Activated CD4-positive, alpha-beta memory T cell treated with anti-CD3 and anti-CD28 coated beads, Interleukin-2, amount 10 ng/mL, durations not matched to agents 7 days and 5 days (primary cell): ENCODE data around the gene SERTAD1. TPM values are rescaled to one million over a fixed set of nuclear protein-coding genes. Genes with fewer than 3 reads are reported as not detected.
A peak's percentile ranks its signal among the peaks of the same experiment; 100 is the strongest.

ENCODE experiments used
- CTCF ChIA-PET: fragments of 350-600 bp; sonication (Branson Sonifier 250); formaldehyde crosslinking; loops from one replicate; lab custom pipeline; 2021; ENCODE audit warnings: antibody characterized with exemption, inconsistent platforms; lab: Charles Lee
- POLR2A ChIA-PET: fragments of 350-600 bp; sonication (Branson Sonifier 250); formaldehyde crosslinking; loops from one replicate; lab custom pipeline; 2021; ENCODE audit warnings: antibody characterized with exemption; lab: Charles Lee
- DNase-seq: peaks from one replicate; pipeline ENCODE4 v3.0.0-alpha.2; 2020
- H3K27ac Mint-ChIP-seq: one replicate; pipeline ENCODE4 v1.8.0; 2021; ENCODE audit warnings: mild to moderate bottlenecking, mixed read lengths
- H3K27me3 Mint-ChIP-seq: one replicate; pipeline ENCODE4 v1.8.0; 2021; ENCODE audit warnings: mixed read lengths
- H3K36me3 Mint-ChIP-seq: one replicate; pipeline ENCODE4 v1.8.0; 2021; ENCODE audit warnings: low read depth, mixed read lengths
- H3K4me1 Mint-ChIP-seq: one replicate; pipeline ENCODE4 v1.8.0; 2021; ENCODE audit warnings: mixed read lengths
- H3K4me3 Mint-ChIP-seq: one replicate; pipeline ENCODE4 v1.8.0; 2021; ENCODE audit warnings: mild to moderate bottlenecking, mixed read lengths
- H3K9me3 Mint-ChIP-seq: one replicate; pipeline ENCODE4 v1.8.0; 2021; ENCODE audit warnings: mixed read lengths
- total RNA-seq, 2 experiments: library from RNA; stranded (reverse); gene quantifications; one replicate each; pipeline ENCODE4 v1.2.3, GENCODE V29; 2021

SERTAD1 gene
- 10 to 100 TPM; 10.6 to 10.7 TPM for total RNA-seq

DNA sequence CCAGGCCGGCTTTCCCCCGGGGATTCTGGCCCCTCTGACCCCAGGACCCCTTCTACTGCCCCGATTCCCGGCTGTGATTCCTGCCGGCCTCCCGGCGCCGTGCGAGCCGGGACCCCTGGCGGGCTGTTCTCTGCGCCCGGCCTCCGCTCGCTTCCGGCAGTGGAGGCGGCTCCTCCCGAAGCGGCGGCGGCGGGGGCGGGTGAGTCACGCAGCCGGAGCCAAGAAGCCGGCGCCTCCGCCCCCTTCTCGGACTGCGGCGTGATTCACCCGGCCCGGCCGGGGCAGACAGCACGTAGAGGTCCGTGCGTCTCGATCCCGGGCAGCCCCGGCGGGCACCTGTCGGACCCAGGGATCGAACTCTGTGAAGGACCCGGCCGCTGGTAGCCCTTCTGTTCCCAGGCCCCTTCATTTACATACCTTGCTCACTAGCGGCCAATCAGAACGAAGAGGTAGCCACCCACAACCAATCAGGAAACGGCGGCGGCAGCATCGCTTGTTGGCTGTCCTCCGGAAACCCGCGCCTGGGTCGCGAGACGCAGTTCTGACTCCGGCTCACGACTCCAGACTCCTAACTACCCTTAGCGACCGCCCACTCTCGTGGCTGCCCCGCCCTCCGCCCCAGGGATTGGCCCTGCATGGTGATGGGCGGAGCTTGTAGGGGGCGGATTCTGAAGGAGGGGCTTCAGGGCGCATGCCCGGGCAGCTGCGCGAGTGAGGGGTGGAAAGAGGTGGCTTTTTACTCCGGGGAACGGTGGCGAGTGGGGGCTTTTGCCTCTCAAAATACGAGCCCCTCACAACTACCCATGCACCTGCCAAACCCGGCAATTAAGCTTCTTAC lies at the start of gene SERTAD1:
TSS of gene SERTAD1 (minus strand) at position 543 of the 838 bp plus-strand sequence. CDS start 2,446 bp downstream, outside the sequence.
- H3K4me1 Mint-ChIP-seq = peaks cover 24% of the 10 kb centered on the region
- POLR2A ChIA-PET = interaction anchor here (0.6 to 2.2 kb wide), 14 partner anchors 9 to 287 kb away, joined by 3 to 20 read pairs (median 3); partner anchors contain the start of genes BLVRB, C19orf47, PLD3 and SERTAD3
- peak within 1 kb of the TSS; percentile 89 for H3K27ac Mint-ChIP-seq
- peaks cover 20% of the 10 kb centered on the region for H3K36me3 Mint-ChIP-seq
- peak within 1 kb of the TSS; percentile 88 for H3K4me3 Mint-ChIP-seq
- H3K27me3 Mint-ChIP-seq = no peaks in the 10 kb centered on the region
- CTCF ChIA-PET = interaction anchor here (0.6 to 2.6 kb wide), 9 partner anchors 8 to 209 kb away, joined by 3 to 15 read pairs (median 4); partner anchors contain the start of gene BLVRB
- DNase-seq = peak; percentile 100
- H3K9me3 Mint-ChIP-seq = no peaks in the 10 kb centered on the region

GRCh38 chr19:40474737-40475136 lies 48.9 kb upstream of the SERTAD1 start:
- POLR2A ChIA-PET = no interaction called here
- H3K4me1 Mint-ChIP-seq = no peaks in the 10 kb centered on the region
- CTCF ChIA-PET = interaction anchor here (1.7 kb wide), 1 partner anchor 11 kb away, joined by 5 read pairs; no protein-coding TSS in a partner anchor

GRCh38 chr19:40472516-40472915 lies 46.7 kb upstream of the SERTAD1 start:
- POLR2A ChIA-PET = no interaction called here
- H3K9me3 Mint-ChIP-seq = no peaks in the 10 kb centered on the region

More at GRCh38 chr19:40474737-40475136, 48.9 kb upstream of the SERTAD1 start:
- DNase-seq = no peak
- Mint-ChIP-seq H3K27me3 (peaks cover 2% of the 10 kb centered on the region), H3K4me3 (no peak overlapping the region), H3K27ac (no peak overlapping the region), H3K36me3 (no peaks in the 10 kb centered on the region), H3K9me3 (no peaks in the 10 kb centered on the region)

DNA sequence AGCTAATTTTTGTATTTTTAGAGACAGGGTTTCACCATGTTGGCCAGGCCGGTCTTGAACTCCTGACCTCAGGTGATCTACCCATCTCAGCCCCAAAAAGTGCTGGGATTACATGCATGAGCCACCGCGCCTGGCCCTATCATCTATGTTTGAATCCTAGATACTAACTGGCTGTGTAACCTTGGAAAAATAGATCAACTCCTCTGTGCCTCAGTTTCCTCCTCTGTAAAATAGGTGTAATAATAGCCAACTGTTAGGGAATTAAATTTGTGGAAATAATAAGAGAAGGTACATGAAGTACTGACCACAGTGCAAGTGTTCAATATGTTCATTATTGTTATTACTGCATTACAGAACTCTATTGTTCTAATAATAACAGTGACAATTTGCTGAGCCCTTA lies 45.3 kb upstream of the SERTAD1 start:
- DNase-seq = no peak
- POLR2A ChIA-PET = interaction anchor here (0.5 to 0.7 kb wide), 2 partner anchors 36 to 282 kb away, joined by 3 read pairs; no protein-coding TSS in a partner anchor
- Mint-ChIP-seq H3K27me3 (peaks cover 22% of the 10 kb centered on the region), H3K27ac (no peak overlapping the region), H3K36me3 (peaks cover 6% of the 10 kb centered on the region), H3K9me3 (no peaks in the 10 kb centered on the region), H3K4me1 (peaks cover 10% of the 10 kb centered on the region), H3K4me3 (no peak overlapping the region)
- CTCF ChIA-PET = interaction anchor here (1.3 kb wide), 1 partner anchor 17 kb away, joined by 3 read pairs; no protein-coding TSS in a partner anchor

More at GRCh38 chr19:40472516-40472915, 46.7 kb upstream of the SERTAD1 start:
- no peak overlapping the region for H3K4me3 Mint-ChIP-seq
- no peak overlapping the region for H3K27ac Mint-ChIP-seq
- CTCF ChIA-PET = no interaction called here
- DNase-seq = no peak
- peaks cover 3% of the 10 kb centered on the region for H3K4me1 Mint-ChIP-seq
- no peaks in the 10 kb centered on the region for H3K36me3 Mint-ChIP-seq
- peaks cover 16% of the 10 kb centered on the region for H3K27me3 Mint-ChIP-seq

GRCh38 chr19:40469011-40469410 lies 43.2 kb upstream of the SERTAD1 start:
- Mint-ChIP-seq H3K27ac (no peak overlapping the region), H3K36me3 (peaks cover 6% of the 10 kb centered on the region), H3K4me1 (peaks cover 28% of the 10 kb centered on the region), H3K9me3 (no peaks in the 10 kb centered on the region), H3K4me3 (no peak overlapping the region), H3K27me3 (peaks cover 23% of the 10 kb centered on the region)
- ChIA-PET POLR2A (no interaction called here), CTCF (interaction anchor here (0.5 to 1.1 kb wide), 2 partner anchors 164 to 329 kb away, joined by 3 to 4 read pairs; no protein-coding TSS in a partner anchor)
- no peak for DNase-seq

DNA sequence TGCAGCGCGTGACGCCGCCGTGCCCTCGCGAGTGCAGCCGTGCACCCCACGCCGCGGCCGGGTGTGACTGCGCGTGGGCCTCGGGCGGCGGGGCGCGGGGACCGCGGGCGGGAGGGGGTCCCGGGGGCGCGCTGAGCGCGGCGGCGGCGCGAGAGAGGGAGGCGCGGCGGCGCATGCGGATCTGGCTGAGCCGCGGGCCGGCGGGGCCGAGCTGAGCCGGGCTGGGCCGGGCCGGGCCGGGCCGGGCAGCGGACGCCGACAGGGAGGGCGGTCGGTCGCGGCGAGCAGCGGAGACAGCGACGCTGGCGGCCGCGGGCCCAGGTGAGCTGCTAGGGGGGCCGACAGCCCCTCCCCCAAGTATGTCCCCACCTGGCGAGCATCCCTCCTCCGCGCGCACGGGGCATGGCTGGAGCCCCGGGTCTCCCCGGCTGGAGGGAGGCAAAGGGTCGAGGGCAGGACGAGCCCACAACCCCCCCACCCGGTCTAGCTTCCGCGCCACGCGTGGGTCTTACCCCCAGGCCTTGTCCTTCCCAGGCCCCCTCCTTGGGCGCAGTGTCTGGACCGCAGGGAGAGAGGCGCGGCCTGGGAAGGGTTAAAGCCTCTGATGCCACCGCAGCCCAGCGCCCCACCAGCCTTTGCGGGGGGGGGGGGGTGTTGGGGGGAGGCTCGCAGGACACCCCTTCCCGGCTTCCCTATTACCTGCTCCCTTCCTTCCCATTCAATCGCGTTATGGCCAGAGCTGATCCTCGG lies 41.4 kb upstream of the SERTAD1 start, which contains the start of gene SPTBN4:
TSS of gene SPTBN4 (plus strand) at position 17 of the 750 bp plus-strand sequence. CDS start 5,621 bp downstream, outside the sequence.
- Mint-ChIP-seq H3K4me1 (peaks cover 33% of the 10 kb centered on the region), H3K9me3 (no peaks in the 10 kb centered on the region), H3K27ac (no peak within 1 kb of the TSS), H3K36me3 (peaks cover 6% of the 10 kb centered on the region), H3K4me3 (peak within 1 kb of the TSS; percentile 87), H3K27me3 (peaks cover 23% of the 10 kb centered on the region)
- DNase-seq = no peak
- ChIA-PET CTCF (interaction anchor here (3.8 kb wide), 1 partner anchor 47 kb away, joined by 51 read pairs; no protein-coding TSS in a partner anchor), POLR2A (interaction anchor here (1.8 to 2.7 kb wide), 2 partner anchors 21 to 64 kb away, joined by 5 to 6 read pairs; no protein-coding TSS in a partner anchor)

DNA sequence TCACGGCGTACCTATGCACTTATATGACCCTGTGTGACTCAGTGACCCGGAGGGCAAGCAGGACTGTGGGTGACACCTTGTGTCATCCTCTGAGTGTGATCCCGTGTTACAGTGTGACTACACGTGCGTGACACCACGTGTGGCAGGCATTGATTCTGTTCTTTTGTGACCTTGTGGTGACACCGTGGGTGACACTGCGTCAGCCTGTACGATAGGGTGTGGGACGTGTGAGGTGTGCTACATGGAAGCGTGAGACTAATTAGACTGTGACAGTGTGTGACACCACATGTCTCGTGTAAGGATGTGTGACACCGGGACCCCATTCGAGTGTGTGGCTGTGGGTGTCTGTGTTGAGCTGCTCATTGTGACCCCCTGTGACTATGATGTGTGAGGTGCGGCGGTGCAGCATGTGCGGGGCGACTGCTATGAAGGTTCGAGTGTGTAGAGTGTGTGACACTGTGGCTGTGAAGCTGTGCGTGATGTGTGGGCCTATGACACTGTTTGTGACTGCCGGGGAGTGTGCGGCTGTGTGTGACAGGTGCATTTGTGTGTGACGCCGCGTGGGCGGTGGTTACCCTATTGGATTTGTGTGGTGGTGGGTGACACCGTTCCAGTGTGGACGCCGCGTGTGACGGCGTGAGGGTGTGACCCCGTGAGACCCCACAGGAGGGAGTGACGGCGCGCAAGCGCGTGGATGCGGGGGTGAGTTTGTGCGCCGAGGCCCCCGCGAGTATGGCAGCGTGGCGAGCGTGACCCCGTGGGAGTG lies 40.6 kb upstream of the SERTAD1 start:
- Mint-ChIP-seq H3K27ac (no peak overlapping the region), H3K4me3 (peak overlapping the region; percentile 87), H3K4me1 (peaks cover 36% of the 10 kb centered on the region), H3K27me3 (peaks cover 23% of the 10 kb centered on the region), H3K9me3 (no peaks in the 10 kb centered on the region), H3K36me3 (peaks cover 6% of the 10 kb centered on the region)
- no peak for DNase-seq
- ChIA-PET POLR2A (interaction anchor here (0.9 to 3.3 kb wide), 11 partner anchors 20 to 144 kb away, joined by 3 to 26 read pairs (median 5); partner anchors contain the start of genes C19orf47, PLD3, SERTAD1 and SERTAD3), CTCF (interaction anchor here (0.9 to 4.0 kb wide), 12 partner anchors 13 to 340 kb away, joined by 3 to 51 read pairs (median 11); partner anchors contain the start of genes AKT2, C19orf47, PLD3 and SERTAD1)

DNA sequence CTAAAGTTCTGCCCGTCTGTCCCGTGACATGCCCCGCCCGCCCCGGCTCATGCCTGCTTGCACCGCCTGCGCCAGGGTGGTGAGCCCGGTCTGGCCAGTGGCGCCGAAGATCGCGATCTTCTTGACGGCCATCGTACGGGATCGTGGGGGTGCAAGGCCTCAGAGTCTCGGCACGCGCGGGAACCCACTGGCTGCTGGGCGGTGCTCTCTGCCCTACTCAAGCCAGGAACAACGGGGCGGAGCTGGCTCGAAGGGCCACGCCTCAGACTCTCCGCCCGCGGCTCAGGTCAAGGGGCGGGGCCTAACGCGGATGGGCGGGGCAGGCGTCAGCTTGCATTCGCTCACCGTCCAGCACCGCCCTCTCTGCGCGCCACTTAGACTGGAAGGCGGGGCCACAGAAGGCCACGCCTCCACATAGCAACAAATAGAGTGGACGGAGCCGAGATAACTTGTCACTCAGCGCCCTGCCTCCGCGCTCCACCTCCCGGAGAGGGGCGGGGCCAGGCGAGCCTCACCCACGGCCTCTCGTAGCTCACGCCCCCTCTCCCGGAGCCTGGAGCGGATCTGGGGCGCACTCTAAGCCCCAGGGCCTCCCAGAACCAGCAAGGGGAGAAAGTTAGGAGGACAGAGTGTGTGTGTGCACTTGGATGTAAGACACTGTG lies 39.9 kb upstream of the SERTAD1 start, which contains the start of gene BLVRB:
TSS of gene BLVRB (minus strand) at position 189 of the 662 bp plus-strand sequence. CDS start at position 132, 57 bp downstream.
- H3K4me1 Mint-ChIP-seq = peaks cover 36% of the 10 kb centered on the region
- peak within 1 kb of the TSS; percentile 87 for H3K4me3 Mint-ChIP-seq
- H3K36me3 Mint-ChIP-seq = peaks cover 6% of the 10 kb centered on the region
- DNase-seq = peak; percentile 100
- ChIA-PET CTCF (interaction anchor here (0.7 to 4.0 kb wide), 20 partner anchors 10 to 341 kb away, joined by 3 to 51 read pairs (median 7); partner anchors contain the start of genes AKT2, C19orf47, PLD3 and SERTAD1), POLR2A (interaction anchor here (0.9 to 3.3 kb wide), 14 partner anchors 19 to 144 kb away, joined by 3 to 26 read pairs (median 5); partner anchors contain the start of genes C19orf47, PLD3, SERTAD1 and SERTAD3)
- peak within 1 kb of the TSS; percentile 70 for H3K27ac Mint-ChIP-seq
- no peaks in the 10 kb centered on the region for H3K9me3 Mint-ChIP-seq
- peaks cover 23% of the 10 kb centered on the region for H3K27me3 Mint-ChIP-seq

DNA sequence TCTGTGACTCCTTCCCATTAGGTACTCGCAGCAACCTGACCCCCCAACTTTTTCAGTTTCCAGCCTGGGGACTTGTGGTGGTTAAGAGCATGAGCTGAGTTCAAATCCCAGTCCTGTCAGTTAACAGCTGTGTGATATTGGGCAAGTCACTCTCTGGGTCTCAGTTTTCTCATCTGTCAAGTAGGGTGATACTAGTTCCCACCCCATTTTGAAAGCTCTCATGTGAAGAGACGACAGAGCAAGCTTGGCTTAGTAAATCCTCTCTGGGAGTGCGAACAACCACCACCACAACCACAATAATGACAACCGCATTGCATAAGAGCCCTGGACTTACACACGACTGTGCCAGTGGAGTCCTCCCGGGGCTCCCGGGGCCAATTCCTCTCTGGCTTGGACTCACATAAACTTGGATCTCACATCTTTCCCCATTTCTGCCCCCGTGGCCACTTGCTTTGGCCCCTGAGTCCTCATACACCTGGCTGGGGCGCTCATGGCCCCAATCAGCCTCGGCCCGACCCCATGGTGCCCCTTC lies 39.3 kb upstream of the SERTAD1 start:
- H3K27ac Mint-ChIP-seq = peak overlapping the region; percentile 70
- H3K4me1 Mint-ChIP-seq = peaks cover 36% of the 10 kb centered on the region
- POLR2A ChIA-PET = interaction anchor here (0.6 to 3.3 kb wide), 13 partner anchors 19 to 145 kb away, joined by 3 to 26 read pairs (median 5); partner anchors contain the start of genes SERTAD1 and SERTAD3
- peaks cover 23% of the 10 kb centered on the region for H3K27me3 Mint-ChIP-seq
- H3K9me3 Mint-ChIP-seq = no peaks in the 10 kb centered on the region
- peak overlapping the region; percentile 87 for H3K4me3 Mint-ChIP-seq
- peak; percentile 20 for DNase-seq
- CTCF ChIA-PET = interaction anchor here (0.8 to 4.0 kb wide), 21 partner anchors 9 to 341 kb away, joined by 3 to 51 read pairs (median 6); partner anchors contain the start of genes AKT2, SERTAD1 and SERTAD3
- peaks cover 6% of the 10 kb centered on the region for H3K36me3 Mint-ChIP-seq
